Mammary epithelial cell (primary cell): ENCODE measurements around the gene CCDC88C.

ENCODE experiments used
- CTCF ChIP-seq, 2 donors: IDR thresholded peaks in 1 of 2; conservative IDR thresholded peaks in 1 of 2; 2 replicates each; pipeline ENCODE4 v1.5.1; 2011 to 2012; ENCODE audit warnings: inconsistent platforms in 2 of 2, low read length in 2 of 2, mild to moderate bottlenecking in 2 of 2, control low read depth in 1 of 2, low read depth in 1 of 2; ENCODE audit not compliant: insufficient read depth in 1 of 2; ENCODE audit errors: extremely low read depth in 1 of 2
- EZH2 ChIP-seq: IDR thresholded peaks from 2 replicates; pipeline ENCODE4 v1.6.1; 2012; ENCODE audit warnings: low read length, inconsistent platforms, borderline replicate concordance

GRCh38 chr14:91328313-91329050 lies 89.1 kb downstream of the CCDC88C start:
- TF ChIP-seq CTCF (conservative IDR thresholded peaks at IDR 0.05 in 1 of 2, IDR thresholded peaks at IDR 0.05 in 1 of 2; ENCODE audit: extremely low read depth in 1 of 2, insufficient read depth in 1 of 2, low read depth in 1 of 2, low read length in 2 of 2), result no peak
- no peak for TF ChIP-seq EZH2
